PFSK-1 (cell line): Measurements from ENCODE around the gene DENND4B.

Source experiments
- FOXP2 ChIP-seq: optimal IDR thresholded peaks from 2 replicates; pipeline ENCODE3; 2011; ENCODE audit warnings: borderline replicate concordance, control low read depth, inconsistent platforms; ENCODE audit not compliant: insufficient read depth; ENCODE audit errors: extremely low read length, extremely low read depth
- POLR2AphosphoS5 ChIP-seq: IDR thresholded peaks from 2 replicates; pipeline ENCODE4 v1.6.1; 2012; ENCODE audit warnings: low read depth, mild to moderate bottlenecking, control low read depth, low read length, moderate library complexity
- REST ChIP-seq, 2 experiments: IDR thresholded peaks; 2 replicates each; pipeline versions ENCODE4 v1.6.1 to v1.8.0; 2011 to 2012; ENCODE audit warnings: low read depth in 2 of 2, low read length in 2 of 2, control low read depth in 1 of 2, inconsistent platforms in 1 of 2, mild to moderate bottlenecking in 1 of 2, moderate library complexity in 1 of 2; ENCODE audit not compliant: insufficient read depth in 1 of 2
- SIN3A ChIP-seq: IDR thresholded peaks from 2 replicates; pipeline ENCODE4 v1.6.1; 2012; ENCODE audit warnings: mild to moderate bottlenecking, low read length, moderate library complexity, borderline replicate concordance; ENCODE audit not compliant: insufficient read depth
- TAF1 ChIP-seq: IDR thresholded peaks from 2 replicates; pipeline ENCODE4 v1.6.1; 2012; ENCODE audit warnings: low read length, control low read depth, borderline replicate concordance; ENCODE audit not compliant: insufficient read depth

GRCh38 chr1:153995640-153996039 is 49.1 kb upstream of the DENND4B start:
- TF ChIP-seq POLR2AphosphoS5, result no peak
- TF ChIP-seq TAF1, result no peak
- TF ChIP-seq FOXP2, result no peak
- TF ChIP-seq REST (IDR thresholded peaks at IDR 0.05; ENCODE audit: insufficient read depth in 1 of 2, low read depth in 2 of 2, low read length in 2 of 2), result no peak
- TF ChIP-seq SIN3A, result no peak
